Renal pelvis (tissue), 4 donors: ENCODE measurements around the gene NOS1. TPM values are rescaled to one million over a fixed set of nuclear protein-coding genes. Genes with fewer than 3 reads are reported as not detected.

Source experiments
- DNase-seq: peaks from one replicate; pipeline ENCODE4 v3.0.0-alpha.2; 2013
- polyA plus RNA-seq, 3 donors: library from polyadenylated mRNA; unstranded; fragments of 120-200 nt; gene quantifications; one replicate each; pipeline ENCODE4 v1.2.1, GENCODE V29; 2013; ENCODE audit not compliant: insufficient read length in 3 of 3

Gene NOS1
- polyA plus RNA-seq, 3 donors = 0.58 to 0.99 (median 0.71) TPM

- no peak for DNase-seq
Observed at GRCh38 chr12:117172168-117172567, 189.3 kb downstream of the NOS1 start.

DNA sequence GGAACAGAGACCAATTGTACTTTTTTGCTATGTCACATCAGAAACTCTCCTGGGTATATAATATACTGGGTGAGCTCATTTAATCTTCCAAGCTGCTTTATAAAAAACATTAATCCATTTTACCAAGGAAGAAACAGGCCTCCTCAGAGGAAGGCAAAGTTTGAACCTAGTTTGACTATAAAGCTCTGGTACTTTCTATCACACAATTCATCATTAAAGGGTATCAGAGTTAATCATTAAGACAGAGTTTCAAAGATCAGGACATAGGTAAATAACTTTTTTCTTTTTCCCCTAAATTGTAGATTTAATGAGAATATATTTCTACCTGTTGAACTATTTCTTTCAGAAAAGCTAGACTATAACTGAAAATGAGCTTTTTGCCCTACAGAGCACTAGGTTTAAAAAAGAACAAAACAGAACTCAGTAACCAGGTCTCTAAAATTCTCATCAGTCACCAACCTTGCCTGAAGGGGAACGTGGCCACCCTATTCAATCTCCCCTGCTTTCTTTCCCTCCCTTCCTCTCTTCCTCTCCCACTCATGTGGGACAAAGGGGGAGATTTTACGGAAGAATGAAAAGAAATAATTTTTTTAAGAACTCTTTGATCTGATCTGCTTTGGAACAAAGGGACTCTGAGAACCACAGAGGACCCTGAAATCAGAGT lies 189.8 kb downstream of the NOS1 start:
- DNase-seq = no peak

DNA sequence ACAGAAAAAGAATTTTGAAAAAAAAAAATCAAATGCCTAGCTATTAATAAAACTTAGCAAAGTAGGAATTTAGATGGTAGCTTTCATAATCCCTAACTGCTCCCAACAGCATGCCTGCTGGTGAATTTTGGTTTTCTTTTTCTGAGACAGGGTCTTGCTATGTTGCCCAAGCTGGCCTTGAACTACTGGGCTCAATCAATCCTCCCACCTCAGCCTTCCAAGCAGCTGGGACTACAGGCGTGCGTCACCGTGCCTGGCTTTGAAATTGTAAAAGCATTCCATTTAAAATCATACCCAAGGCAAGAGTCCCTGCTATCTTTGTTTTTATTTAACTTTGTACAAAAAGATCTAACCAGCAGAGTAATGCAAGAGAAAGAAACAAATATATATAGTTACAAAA lies 191.9 kb downstream of the NOS1 start:
- no peak for DNase-seq

DNA sequence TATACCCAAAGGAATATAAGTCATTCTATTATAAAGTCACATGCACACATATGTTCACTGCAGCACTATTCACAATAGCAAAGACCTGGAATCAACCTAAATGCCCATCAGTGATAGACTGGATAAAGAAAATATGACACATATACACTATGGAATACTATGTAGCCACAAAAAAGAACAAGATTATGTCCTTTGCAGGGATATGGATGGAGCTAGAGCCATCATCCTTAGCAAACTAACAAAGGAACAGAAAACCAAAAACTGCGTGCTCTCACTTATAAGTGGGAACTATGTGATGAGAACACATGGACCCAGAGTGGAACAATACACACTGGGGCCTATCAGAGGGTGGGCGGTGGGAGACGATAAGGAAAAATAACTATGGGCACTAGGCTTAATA lies 192.4 kb downstream of the NOS1 start:
- DNase-seq = no peak

GRCh38 chr12:117167769-117168168 lies 193.7 kb downstream of the NOS1 start:
- DNase-seq = no peak

DNA sequence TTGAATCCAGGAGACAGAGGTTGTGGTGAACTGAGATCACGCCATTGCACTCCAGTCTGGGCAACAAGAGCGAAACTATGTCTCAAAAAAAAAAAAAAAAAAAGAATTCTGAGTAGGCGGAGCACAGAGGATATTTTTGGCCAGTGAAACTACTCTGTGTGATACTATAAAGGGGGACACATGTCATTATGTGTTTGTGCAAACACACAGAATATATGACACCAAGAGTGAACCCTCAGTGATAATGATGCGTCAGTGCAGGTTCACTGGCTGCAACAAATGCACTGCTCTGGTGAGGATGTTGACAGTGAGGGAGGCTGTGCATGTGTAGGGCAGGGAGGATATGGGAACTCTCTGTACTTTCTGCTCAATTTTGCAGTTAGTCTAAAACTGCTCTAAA lies 195.3 kb downstream of the NOS1 start:
- no peak for DNase-seq

- DNase-seq = no peak
Observed at GRCh38 chr12:117165342-117165741, 196.1 kb downstream of the NOS1 start.

GRCh38 chr12:117162633-117163032 lies 198.8 kb downstream of the NOS1 start:
- no peak for DNase-seq

- no peak for DNase-seq
Observed at GRCh38 chr12:117162167-117162539, 199.3 kb downstream of the NOS1 start.

DNA sequence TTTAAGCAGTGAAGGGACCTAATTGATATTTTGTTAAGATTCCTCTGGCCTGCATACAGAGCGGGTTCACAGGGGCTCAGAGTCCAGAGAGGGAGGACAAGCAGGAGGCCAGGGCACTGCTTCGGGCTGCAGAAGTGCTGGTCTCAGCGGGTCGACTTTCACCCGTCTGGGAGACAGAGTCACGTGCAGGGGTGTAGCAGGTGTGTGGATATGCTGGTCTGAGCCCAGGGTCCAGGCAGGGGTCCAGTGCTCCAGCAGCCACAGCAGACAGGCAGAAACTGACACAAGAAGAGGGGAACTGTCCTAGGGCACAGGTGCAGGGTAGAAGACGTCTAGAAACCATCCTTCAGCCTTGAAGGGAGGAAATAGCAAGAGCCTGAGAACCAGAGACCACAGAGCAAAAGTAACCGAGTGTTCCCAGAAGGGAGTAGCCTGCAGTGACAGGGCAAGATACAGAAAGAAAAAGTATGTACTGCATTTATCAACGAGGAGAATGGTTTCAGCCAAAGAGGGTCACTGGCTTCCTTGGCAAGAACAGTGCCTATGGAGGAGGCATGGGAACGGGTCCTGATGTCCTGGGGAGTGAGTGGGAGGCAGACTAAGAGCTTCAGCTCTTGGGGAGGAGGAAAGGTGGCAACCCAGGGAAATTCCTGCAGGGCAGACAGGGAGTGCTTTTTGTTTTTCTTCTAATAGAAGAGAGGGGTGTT lies 199.8 kb downstream of the NOS1 start:
- no peak for DNase-seq

GRCh38 chr12:117159674-117160073 lies 201.8 kb downstream of the NOS1 start:
- DNase-seq = no peak

GRCh38 chr12:117158911-117159553 lies 202.4 kb downstream of the NOS1 start:
- no peak for DNase-seq

Other genes starting within 250 kb of the NOS1 start
- gene FBXO21, start 171.2 kb downstream of the NOS1 start, polyA plus RNA-seq = 10 to 100 TPM; 57.4 to 71.8 (median 64.7) TPM